Measurements from ENCODE around the gene MDGA2.

Gene MDGA2

DNA sequence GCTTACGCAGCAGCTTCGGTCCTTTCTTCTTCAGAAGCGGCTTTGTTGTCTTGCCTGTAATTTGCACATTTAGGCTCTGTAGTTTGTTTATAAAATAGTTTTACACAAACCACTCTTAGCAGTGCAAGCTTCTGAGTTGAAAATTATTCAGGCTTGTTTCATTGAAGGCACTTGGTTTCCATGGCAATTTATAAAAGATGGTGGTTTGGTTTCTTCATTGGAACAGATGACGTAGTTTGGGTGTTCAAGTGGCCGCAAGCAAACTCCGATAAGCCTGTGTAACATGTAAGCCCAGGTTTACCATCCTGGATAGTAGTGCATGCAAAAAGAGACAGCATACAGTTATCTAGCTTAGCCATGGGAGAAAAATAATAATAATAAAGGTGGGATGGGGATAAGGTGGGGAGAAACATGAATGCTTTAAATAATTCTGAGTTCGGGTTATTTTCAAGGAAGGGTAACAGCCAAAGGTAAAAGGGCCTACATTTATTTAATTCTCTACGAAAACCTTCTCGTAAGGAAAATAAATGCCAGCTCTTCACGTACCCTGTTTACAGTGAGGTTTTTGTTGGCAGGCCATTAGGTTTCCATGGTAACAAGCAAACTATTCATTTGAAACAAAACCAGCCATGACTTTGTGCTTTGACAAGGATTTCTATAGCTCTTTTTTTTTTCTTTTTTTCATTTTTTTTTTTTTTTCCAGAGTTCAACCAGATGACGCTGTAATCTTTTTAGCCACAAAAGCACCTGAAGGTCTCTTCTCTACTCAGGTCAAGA, 834.3 kb downstream of the MDGA2 start:
- no peak for DNase-seq

DNA sequence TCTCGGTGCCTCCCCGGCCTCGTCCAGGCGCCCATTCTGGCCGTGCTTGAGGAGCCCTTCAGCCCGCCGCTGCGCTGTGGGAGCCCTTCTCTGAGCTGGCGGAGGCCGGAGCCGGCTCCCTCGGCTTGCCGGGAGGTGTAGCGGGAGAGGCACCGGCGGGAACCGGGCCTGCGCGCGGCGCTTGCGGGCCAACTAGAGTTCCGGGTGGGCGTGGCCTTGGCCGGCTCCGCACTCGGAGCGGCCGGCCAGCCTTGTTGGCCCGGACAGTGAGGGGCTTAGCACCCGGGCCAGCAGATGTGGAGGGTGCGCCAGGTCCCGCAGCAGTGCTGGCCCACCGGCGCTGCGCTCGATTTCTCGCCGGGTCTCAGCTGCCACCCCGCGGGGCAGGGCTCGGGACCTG, 855.1 kb downstream of the MDGA2 start:
- no peak for DNase-seq

DNA sequence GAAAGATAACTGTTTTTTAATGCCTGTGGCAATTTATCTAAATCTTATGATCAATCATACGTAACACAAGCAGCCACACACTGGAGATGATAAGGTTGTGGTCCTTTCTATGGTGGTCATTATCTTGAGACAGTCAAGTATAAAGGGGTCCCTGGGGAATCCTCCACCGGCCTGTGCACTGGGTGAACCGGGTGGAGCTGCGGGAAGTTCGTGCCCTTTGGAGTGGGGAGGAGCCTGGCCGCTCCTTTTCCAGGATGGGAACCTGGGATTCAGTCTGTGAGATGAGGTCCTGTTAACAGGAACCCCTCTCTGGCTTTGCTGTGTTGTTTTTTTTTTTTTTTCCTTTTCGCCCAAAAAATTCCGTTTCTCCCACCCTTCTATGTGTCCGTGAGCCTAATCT, 856.3 kb downstream of the MDGA2 start:
- DNase-seq, result no peak

DNA sequence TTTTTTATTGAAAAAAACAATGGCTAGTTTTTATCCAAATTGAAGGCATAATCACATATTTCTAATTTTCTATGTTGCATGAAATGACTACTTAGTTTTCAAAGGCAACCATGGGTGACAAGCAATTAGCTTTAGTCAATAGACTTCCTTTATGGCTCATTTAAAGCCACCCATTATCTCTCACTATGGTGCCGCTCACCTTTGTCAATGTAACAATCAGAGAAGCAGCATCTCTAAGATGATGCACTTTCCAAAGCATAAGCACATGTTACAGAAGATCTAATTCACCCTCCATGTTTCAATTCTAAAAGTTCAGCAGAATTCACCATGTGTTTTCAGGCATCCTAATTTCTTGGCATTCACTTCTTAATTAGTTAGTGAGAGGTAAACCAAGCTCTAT, 857.3 kb downstream of the MDGA2 start:
- DNase-seq, result no peak

DNA sequence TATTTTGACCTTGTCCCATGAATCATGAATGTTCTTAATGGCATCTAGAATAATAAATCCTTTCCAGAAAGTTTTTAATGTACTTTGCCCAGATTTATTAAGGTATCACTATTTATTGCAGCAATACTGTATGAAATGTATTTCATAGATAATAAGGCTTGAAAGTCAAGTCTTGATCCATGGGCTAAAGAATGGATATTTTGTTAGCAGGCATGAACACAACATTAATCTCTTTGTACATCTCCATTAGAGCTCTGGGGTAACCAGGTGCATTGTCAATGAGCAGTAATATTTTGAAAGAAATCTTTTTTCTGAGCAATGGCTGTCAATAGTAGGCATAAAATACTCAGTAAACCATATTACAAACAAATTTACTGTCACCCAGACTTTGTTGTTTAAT, 882.3 kb downstream of the MDGA2 start:
- no peak for DNase-seq

Measured in stimulated activated CD4-positive, alpha-beta T cell treated with anti-CD3 and anti-CD28 coated beads, Interleukin-1b, Interleukin-23, amount 100 ng/mL, for 48 hours (primary cell).